ENCODE measurements around the gene TMEM215. TPM values are rescaled to one million over a fixed set of nuclear protein-coding genes. Genes with fewer than 3 reads are reported as not detected.

Gene TMEM215
- total and polyA plus RNA-seq, 2 of the 8 experiments (the other 6 are each of a cell fraction or from before 2014, with no cell fraction given) = 0.33 to 0.67 TPM

- H4K8ac ChIP-seq (ENCODE audit: extremely low read depth, insufficient read depth, low read length) = no peak overlapping the region
- H4K20me1 ChIP-seq (replicated peaks in 1 of 2; ENCODE audit: control insufficient read depth in 1 of 2, insufficient read depth in 2 of 2, low read length in 2 of 2) = no peaks in the 10 kb centered on the region
- H3K9ac ChIP-seq (replicated peaks in 1 of 4; ENCODE audit: extremely low read depth in 1 of 4, low read depth in 3 of 4, low read length in 3 of 4) = no peak overlapping the region
- no peak overlapping the region for H3K14ac ChIP-seq (ENCODE audit: insufficient read length)
- H3K23ac ChIP-seq (ENCODE audit: insufficient read length) = no peak overlapping the region
- H2BK12ac ChIP-seq (ENCODE audit: low read depth, low read length) = no peak overlapping the region
- H3K18ac ChIP-seq (ENCODE audit: extremely low read depth, low read length) = no peak overlapping the region
- H3K79me1 ChIP-seq (ENCODE audit: low read depth, low read length) = no peaks in the 10 kb centered on the region
- no peak overlapping the region for H3K56ac ChIP-seq (replicated peaks; ENCODE audit: insufficient read length, low read depth, low read length)
- no peak overlapping the region for H3K4me2 ChIP-seq (ENCODE audit: insufficient read depth in 1 of 2, low read depth in 2 of 2, low read length in 2 of 2)
- ChIA-PET POLR2A (ENCODE audit: partially characterized antibody) (no interaction called here), CTCF (ENCODE audit: partially characterized antibody) (interaction anchor here (1.1 to 1.3 kb wide), 3 partner anchors 18 to 149 kb away, joined by 3 to 4 read pairs (median 3); no protein-coding TSS in a partner anchor)
- no peak overlapping the region for H2AFZ ChIP-seq (ENCODE audit: low read length)
- H3K23me2 ChIP-seq (ENCODE audit: low read depth, low read length) = no peaks in the 10 kb centered on the region
- H4K5ac ChIP-seq (ENCODE audit: insufficient read length, low read depth, low read length) = no peak overlapping the region
- H3K27ac ChIP-seq (ENCODE audit: low read depth, low read length) = no peak overlapping the region
- H3K9me3 ChIP-seq (ENCODE audit: insufficient read depth in 2 of 2, low read depth in 1 of 2, low read length in 1 of 2) = no peaks in the 10 kb centered on the region
- no peaks in the 10 kb centered on the region for H3K4me1 ChIP-seq (replicated peaks in 1 of 4; ENCODE audit: control insufficient read depth in 3 of 4, insufficient read depth in 4 of 4, low read length in 3 of 4)
- no peak overlapping the region for H2BK20ac ChIP-seq (ENCODE audit: low read length)
- DNase-seq (ENCODE audit: low read depth in 1 of 2, low spot score in 2 of 2) (no peak), FAIRE-seq (no peak)
- no peak overlapping the region for H4K91ac ChIP-seq (replicated peaks; ENCODE audit: insufficient read length, low read length)
- WGBS, 2 experiments (ENCODE audit: extremely low coverage in 1 of 2, insufficient coverage in 1 of 2, insufficient read length in 1 of 2, insufficient replicate concordance in 2 of 2, low coverage in 1 of 2, low lambda C conversion rate in 2 of 2, missing lambda C conversion rate in 1 of 2) = 94% methylated on average over 4 of the region's 4 CpGs; no CpG with 5 or more reads in 1 of the 2 experiments
- H2BK15ac ChIP-seq (ENCODE audit: low read length) = no peak overlapping the region
- no peaks in the 10 kb centered on the region; a peak in 1 of 7 replicates for H3K27me3 ChIP-seq (replicated peaks in 1 of 4; ENCODE audit: control insufficient read depth in 3 of 4, extremely low read depth in 1 of 4, insufficient read depth in 3 of 4, low read length in 3 of 4)
- H3K4ac ChIP-seq (replicated peaks; ENCODE audit: insufficient read length, low read depth, low read length) = no peak overlapping the region
- no peak overlapping the region for H2BK5ac ChIP-seq (ENCODE audit: low read depth, low read length)
- no peaks in the 10 kb centered on the region for H3K79me2 ChIP-seq (ENCODE audit: control insufficient read depth in 1 of 2, insufficient read depth in 2 of 2, low read length in 2 of 2)
- no peak overlapping the region for H3K4me3 ChIP-seq (ENCODE audit: extremely low read depth in 1 of 4, insufficient read depth in 2 of 4, low read depth in 3 of 4, low read length in 4 of 4)
- H3K36me3 ChIP-seq (ENCODE audit: control insufficient read depth in 2 of 4, insufficient read depth in 4 of 4, low read length in 3 of 4) = no peaks in the 10 kb centered on the region; a peak in 1 of 8 replicates
- no peak overlapping the region for H2BK120ac ChIP-seq (replicated peaks; ENCODE audit: low read depth, low read length)
- H2AK5ac ChIP-seq (ENCODE audit: low read depth, low read length) = no peak overlapping the region
- TF ChIP-seq SUZ12 (IDR thresholded peaks at IDR 0.05; ENCODE audit: low read length) (no peak), RXRA (IDR thresholded peaks at IDR 0.05; ENCODE audit: insufficient read depth, low read depth, low read length) (no peak), JUN (IDR thresholded peaks at IDR 0.05; ENCODE audit: low read depth, low read length) (no peak), ATF2 (IDR thresholded peaks at IDR 0.05; ENCODE audit: low read length) (no peak), GABPA (IDR thresholded peaks at IDR 0.05; ENCODE audit: borderline replicate concordance, insufficient read depth, low read length) (no peak), RBBP5 (IDR thresholded peaks at IDR 0.05; ENCODE audit: borderline replicate concordance, low read depth, low read length) (no peak), SIX5 (IDR thresholded peaks at IDR 0.05; ENCODE audit: low read depth, low read length) (no peak), BCL11A (IDR thresholded peaks at IDR 0.05; ENCODE audit: low read depth in 2 of 2, low read length in 2 of 2) (no peak), BACH1 (IDR thresholded peaks at IDR 0.05; ENCODE audit: low read length) (no peak), TAF7 (optimal IDR thresholded peaks at IDR 0.05; ENCODE audit: borderline replicate concordance, low read depth, low read length) (no peak), SP4 (IDR thresholded peaks at IDR 0.05; ENCODE audit: low read length) (no peak), POLR2AphosphoS5 (IDR thresholded peaks at IDR 0.05; ENCODE audit: low read depth, low read length) (no peak), KDM4A (IDR thresholded peaks at IDR 0.05; ENCODE audit: low read depth, low read length, severe bottlenecking) (no peak), TCF12 (IDR thresholded peaks at IDR 0.05; ENCODE audit: low read depth, low read length) (no peak)
Measured at GRCh38 chr9:32820322-32820721, 37.0 kb downstream of the TMEM215 start.

Measured in H1 (cell line).